Left cardiac atrium (tissue), 4 donors: ENCODE results near the gene ZC3H4. TPM values are rescaled to one million over a fixed set of nuclear protein-coding genes. Genes with fewer than 3 reads are reported as not detected.
"Not testable (repeated sequence)": the region's sequence is repeated elsewhere in the genome, so short reads cannot be mapped to it uniquely, and the experiment has no call there.

Source experiments
- ATAC-seq, 2 donors: fragments of 200-7000 bp; cut with Tn5 transposase; one replicate each; pipeline ENCODE4 v1.9.1; 2020; ENCODE audit warnings: mild to moderate bottlenecking in 2 of 2, moderate library complexity in 2 of 2
- DNase-seq: peaks from one replicate; pipeline ENCODE4 v3.0.0-alpha.2; 2020
- intact Hi-C, 2 donors: fragments of 100-400 bp; cut with DNase I; formaldehyde crosslinking; loops; one replicate each; pipeline versions ENCODE4 v1.14.1 to v1.15.1; 2022 to 2023
- total RNA-seq, 2 donors: library from RNA; stranded (reverse); fragmentation: NEBNext Ultra II Directional; extraction: Animal tissue kit (Norgen Biotek cat#: 25700); gene quantifications; one replicate each; pipeline ENCODE4 v1.2.1, GENCODE V29; 2021
- donor health status: DM: no; HTN: yes; CAD: no.
- donor health status: DM: no; HTN: yes; CAD: no; lungs with severe emphysema.
- donor health status: DM: yes; HTN: yes; CAD: no.
- donor health status: Dilated cardiomyopathy.

ZC3H4 gene
- total RNA-seq, 2 donors from 2014 or later = 24.2 to 26.3 TPM

DNA sequence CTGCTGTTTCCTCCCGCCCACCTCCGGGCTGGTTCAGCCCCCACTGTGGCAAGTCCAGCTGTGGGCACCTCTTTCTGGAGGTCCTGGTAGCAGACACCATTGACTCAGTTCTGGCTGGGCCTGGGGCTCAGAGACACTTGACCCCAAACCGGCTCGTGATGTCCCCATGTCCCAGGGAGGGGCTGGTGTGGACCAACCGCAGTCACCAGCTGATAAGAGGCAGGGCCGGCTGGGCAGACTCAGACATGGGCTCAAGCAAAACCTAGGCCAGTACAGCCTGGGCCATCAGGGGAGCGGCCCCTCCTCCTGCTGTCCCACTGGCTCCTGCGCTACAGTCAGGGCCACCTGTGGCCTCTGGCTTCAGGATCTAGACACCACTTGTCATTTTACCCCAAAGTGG, 45.3 kb downstream of the ZC3H4 start:
- ATAC-seq = no peak
- intact Hi-C loops = no loop called here
- no peak for DNase-seq

DNA sequence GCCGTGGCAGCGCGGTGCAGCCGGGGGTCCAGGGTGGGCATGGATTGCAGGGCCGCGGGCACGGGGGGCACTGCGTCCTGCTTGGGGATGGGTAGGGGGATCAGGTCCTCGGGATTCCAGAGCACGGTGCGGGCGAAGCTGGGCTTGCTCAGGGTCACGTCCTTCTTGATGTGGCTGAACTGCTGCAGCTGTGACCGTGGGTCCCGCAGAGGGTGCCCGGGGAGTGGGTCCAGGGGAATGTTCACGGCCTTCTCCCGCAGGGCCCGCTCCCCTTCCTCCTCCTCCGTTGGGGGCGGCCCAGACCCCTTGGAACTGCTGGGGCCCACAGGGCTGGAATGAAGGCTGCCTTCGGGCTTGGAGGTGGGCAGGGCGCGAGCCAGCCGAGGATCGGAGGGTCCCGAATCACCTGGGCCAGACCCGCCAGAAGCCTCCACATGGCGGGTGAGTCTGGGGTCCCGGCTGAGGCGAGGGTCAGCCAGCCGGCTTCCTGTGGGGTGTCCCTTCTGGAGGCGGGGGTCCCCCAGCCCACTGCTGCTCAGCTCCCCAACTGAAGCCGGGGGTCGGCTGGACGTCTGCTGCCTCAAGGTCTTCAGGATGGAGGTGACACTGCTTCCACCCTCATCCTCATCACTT, 46.2 kb downstream of the ZC3H4 start:
- no peak for ATAC-seq
- no peak for DNase-seq
- intact Hi-C loops = no loop called here

DNA sequence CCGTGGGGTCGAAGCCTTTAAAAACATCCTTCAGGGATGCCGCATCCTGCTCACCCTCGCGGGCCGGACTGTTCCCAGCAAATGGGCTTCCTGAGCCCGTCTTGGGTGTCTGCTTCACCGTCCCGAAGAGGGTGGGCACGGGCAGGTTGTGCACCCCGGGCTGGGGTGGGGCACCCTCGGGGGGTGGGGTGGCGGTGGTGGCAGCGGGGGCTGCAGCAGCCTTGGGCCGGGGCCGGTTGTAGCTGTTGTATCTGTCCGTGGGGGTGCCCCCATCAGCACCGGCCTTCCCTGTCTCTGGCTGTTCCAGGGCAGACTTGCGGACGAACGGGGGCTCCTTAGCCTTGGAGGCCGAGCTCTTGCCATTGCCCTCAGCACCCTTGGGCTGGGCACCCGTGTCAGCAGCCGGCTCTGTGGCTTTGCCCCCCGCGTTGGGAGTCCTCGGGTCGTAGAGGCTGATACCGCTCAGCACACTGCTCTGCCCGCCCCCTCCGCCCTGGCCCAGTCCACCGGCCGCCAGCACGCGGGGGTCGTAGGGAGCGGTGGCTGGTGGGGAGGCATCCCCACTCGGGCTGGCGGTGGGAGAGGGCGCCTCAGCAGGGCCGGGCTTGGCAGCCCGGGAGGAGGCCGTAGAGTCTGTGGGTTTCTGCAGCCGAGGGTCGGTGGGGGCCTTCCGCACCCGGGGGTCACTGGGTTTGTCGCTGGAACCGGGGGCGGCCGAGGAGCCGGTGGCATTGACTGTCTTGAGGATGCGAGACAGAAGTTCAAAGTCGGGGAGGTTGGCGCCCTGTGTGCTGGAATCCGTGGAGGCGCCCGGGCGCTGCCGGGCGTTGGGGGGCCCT, 47.0 kb downstream of the ZC3H4 start:
- DNase-seq (no peak), ATAC-seq (no peak)
- intact Hi-C loops = no loop called here

DNA sequence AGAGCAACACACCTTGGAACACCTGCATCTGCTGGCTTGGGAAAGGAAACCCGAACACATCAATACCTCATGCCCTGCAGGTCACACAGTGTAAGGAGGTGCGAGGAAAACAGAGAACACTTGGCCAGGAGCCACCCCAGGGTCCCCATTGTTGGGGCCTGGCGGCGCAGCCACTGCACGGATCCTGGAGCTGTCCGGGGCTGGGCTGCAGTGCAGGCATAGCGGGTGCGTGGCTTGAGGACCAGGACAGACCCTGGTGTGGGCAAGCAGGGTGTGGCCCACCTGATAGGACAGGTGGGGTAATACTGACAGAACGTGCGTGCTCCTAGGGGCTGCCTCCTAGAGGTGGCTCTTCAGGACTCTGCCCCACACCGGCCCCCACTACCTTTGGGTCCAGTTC, 48.3 kb downstream of the ZC3H4 start:
- intact Hi-C loops = no loop called here
- ATAC-seq (no peak), DNase-seq (no peak)

DNA sequence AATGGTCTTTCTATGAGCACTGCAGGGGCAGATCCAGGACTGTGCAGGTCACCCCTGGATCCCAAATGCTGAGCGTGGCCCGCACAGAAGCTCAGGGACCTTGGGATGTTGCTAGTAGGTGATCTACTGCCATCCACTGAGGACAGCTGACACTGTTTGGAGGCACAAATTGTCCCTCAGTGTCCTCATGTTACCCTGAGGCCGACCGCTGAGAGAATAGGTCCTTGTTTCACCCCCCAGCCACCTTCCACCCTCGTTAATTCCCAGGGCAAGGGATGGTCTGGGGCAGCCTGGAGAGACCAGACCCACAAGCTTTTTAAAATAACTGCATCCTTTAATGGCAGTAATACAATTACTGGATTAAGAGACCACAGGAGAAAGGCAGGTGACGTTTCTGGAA, 49.7 kb downstream of the ZC3H4 start:
- DNase-seq = no peak

DNA sequence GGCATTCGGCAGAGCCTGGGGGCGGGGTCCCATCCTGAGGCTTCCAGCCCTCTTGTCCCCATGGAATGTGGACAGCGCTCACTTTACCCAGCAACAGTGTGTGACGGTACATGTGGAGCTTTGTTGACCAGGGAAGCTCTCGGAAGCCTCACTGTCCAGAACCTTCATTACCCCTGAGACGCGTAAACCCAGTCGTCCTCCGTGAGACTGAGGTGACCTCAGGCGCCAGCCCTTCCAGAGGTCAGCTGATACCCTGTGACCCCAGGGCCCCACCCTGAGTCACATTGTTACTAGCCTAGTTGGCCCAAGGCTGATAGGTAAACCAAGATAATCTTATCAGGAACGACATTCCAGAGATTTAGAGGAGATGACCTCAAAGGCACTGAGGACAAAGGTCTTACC, 55.0 kb downstream of the ZC3H4 start:
- no peak for ATAC-seq
- DNase-seq = no peak

More for the DNA sequence above, 49.7 kb downstream of the ZC3H4 start:
- ATAC-seq = no peak
- intact Hi-C loops = no loop called here

DNA sequence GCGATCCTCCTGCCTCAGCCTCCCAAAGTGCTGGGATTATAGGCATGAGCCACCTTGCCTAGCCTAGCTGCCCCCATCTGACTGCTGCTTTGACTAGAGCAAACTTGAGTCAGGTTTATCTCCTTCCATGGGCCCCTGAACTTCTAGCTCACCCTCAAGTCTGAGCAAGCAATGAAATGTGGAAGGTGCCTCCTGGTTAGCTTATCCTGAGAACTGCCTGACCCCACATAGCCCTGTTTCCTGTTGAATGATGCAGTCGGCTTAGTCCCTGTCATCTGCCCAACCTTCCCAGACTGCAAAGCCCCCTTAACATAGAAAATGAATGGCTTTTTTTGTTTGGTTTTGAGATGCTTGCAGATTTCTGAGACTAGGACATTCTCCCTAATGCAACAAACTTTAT, 56.2 kb downstream of the ZC3H4 start:
- ATAC-seq (no peak), DNase-seq (no peak)
- intact Hi-C loops = no loop called here

More for the DNA sequence above, 55.0 kb downstream of the ZC3H4 start:
- intact Hi-C loops = no loop called here

DNA sequence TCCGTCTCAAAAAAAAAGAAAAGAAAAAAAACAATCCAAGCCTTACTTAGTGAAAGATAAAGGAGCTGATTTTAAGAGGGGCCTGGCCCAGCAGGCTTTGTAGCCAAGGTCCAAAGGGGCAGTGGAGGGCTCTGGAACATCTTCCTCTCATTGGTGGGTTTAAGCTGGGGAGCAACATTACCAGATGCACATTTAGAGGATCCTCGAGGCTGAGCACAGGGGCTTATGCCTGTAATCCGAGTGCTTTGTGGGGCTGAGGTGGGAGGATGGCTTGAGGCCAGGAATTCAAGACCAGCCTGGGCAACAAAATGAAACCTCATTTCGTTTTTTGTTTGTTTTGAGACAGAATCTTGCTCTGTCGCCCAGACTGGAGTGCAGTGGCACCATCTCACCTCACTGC, 57.2 kb downstream of the ZC3H4 start:
- no peak for DNase-seq
- ATAC-seq = no peak
- intact Hi-C loops = no loop called here

DNA sequence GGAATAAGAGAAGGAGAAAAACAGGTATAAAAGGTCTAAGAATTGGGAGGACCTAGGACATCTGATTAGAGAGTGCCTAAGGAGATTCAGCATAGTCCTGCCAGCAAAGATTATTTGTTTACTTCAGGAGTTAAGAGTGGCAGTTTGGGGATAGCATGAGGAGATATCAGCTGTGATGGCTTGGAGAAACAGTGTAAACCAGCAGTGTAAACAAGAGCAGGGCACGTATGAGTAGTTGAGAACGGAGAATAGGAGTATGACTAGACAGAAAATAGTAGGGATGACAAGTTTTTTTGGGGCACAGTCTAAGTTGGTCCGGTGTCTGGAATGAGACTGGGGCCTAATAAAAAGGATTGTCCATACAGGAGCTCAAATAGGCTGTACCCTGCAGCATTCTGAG, 63.0 kb downstream of the ZC3H4 start:
- DNase-seq, intact Hi-C loops, ATAC-seq: not testable (repeated sequence)

DNA sequence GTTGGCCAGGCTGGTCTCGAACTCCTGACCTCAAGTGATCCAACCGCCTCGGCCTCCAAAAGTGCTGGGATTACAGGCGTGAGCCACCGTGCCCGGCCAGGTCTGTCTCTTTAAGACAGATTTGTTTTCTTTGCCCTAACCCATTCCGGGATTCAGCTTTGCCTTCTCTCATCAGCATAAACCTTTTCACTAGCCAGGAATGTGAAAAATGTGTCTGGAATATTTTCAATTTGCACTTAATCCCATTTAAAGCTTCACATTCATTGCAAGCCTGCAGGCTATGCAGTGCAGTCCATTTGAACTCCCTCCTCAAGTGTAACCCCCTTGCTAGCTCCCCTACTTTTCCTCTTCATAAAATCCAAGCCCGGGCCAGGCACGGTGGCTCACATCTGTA, 64.3 kb downstream of the ZC3H4 start:
- intact Hi-C loops = no loop called here
- no peak for DNase-seq
- ATAC-seq = no peak

DNA sequence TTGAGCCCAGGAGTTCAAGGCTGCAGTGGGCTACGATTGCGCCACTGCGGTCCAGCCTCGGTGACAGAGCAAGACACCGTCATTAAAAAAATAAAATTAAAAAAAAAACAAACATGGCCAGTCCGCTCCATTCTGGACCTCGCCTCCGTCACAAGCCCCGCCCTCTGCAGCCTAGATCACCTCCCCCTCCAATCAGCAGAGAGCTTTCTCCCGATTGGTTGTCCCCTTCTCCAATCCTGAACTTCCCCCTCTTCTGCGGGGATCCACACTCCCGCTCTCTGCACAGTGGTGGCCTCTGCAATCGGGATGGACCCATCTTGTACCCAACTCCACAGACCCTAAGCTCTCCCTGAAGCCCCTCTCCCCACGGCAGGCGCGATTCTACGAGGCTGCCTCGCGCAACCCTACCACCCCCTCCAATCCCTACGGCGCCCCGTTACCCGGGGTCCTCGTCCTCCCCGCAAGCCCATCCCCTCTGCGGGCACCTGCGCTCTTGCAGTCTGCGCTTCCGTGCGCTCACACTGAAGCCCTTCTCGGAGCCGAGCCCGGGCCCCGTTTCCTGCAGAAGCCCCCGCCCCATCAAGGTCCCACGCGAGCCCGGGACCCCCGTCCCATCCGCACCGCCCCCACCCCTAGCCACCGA, 65.7 kb downstream of the ZC3H4 start:
- DNase-seq (peak; percentile 87), ATAC-seq (peak; percentile 90 to 92)
- intact Hi-C loops = no loop called here

DNA sequence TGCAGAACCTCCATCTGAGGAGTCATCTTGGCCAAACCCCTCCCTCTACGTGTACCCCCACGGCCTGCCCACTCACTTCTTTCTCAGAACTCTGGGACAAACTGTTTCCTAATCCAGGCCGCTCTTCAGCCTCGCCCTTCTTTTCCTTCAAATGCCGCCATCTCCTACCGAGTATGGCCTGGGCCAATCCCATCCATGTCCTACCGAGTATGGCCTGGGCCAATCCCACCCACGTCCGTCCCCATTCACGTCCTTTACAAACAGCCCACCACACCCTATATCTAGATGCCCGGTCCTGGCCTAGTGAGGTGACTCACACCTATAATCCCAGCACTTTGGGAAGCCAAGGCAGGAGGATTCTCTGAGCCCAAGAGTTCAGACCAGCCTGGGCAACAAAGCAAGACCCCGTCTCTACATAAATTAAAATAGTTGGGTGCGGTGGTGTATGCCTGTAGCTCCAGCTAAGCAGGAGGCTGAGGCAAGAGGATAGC, 66.3 kb downstream of the ZC3H4 start:
- intact Hi-C loops = no loop called here
- ATAC-seq (no peak), DNase-seq (no peak)

DNA sequence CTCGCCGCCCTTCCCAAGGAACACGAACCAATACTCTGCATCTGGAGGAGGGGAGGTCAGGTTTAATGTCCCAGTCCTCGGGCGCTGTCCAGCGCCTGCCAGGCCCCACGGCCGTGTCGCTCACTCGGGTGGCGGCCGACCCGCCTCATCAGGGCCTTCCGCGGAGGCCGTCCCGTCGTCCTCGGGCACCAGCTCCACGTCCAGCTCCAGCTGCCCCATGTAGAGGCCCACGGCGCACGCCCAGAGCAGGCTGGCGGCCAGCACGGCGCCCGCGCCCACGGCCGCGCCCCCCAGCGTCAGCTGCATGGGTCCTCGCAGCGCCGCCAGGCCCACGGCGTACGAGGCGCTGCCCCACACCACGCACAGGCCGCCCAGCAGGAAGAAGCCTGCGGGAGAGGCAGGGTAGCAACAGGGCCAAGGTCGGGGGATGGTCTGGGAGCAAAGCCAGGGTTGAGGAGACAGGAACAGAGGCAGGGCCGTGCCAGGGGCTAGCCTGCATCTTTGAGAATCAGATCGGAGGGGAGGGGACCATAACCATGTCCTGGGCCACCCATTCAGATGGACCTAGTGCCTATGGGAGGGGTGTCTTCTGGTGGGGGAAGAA, 67.6 kb downstream of the ZC3H4 start:
- no peak for ATAC-seq
- DNase-seq = no peak
- intact Hi-C loops = no loop called here

DNA sequence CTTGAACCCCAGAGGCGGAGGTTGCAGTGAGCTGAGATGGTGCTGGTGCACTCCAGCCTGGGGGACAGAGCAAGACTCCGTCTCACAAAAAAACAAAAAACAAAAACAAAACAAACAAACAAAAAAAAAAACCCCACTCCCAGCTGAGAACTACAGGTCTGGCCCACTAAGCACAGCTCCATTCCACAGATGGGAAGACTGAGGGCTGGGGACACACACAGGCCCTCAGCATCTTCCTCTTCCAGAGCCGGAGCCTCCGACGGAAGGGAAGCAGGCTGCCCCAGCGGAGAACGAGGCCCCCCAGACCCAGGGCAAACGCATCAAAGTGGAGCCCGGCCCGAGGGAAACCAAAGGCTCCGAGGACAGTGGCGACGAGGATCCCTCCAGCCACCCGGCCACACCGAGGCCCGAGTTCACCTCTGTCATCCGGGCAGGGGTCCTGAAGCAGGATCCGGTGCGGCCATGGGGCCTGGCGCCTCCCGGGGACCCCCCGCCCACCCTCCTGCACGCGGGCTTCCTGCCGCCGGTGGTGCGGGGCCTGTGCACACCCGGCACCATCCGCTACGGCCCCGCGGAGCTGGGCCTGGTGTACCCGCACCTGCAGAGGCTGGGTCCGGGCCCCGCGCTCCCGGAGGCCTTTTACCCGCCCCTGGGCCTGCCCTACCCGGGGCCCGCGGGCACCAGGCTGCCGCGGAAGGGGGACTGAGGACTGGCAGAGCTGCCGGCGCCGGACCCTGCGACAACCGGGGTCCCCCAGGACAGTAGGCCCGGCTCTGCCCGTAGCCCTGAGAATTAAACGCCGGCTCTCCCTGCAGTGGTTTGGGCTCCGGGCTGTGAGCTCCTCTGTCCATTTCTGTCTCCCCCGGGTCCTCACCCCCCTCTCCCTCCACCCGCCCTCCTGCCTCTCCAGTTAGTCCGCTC, 68.4 kb downstream of the ZC3H4 start:
- ATAC-seq = no peak
- intact Hi-C loops = no loop called here
- DNase-seq = no peak

DNA sequence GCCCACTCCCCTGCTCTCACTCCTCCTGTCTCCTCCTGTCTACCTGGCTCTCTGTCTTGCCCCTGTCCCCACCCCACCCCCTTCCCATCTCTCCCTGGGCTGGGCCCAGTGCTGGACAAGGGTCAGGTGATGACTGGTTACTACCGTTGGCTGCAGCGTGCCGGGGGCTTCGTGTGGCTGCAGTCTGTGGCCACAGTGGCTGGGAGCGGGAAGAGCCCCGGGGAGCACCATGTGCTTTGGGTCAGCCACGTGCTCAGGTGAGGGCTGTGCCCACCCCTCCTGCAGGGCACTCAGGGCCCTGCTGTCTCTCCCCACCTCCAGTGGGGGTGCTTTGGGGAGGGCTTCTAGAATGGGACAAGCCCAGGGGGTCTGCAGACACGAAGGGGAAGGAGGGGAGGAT, 72.7 kb downstream of the ZC3H4 start:
- intact Hi-C loops = no loop called here
- ATAC-seq (no peak), DNase-seq (no peak)

DNA sequence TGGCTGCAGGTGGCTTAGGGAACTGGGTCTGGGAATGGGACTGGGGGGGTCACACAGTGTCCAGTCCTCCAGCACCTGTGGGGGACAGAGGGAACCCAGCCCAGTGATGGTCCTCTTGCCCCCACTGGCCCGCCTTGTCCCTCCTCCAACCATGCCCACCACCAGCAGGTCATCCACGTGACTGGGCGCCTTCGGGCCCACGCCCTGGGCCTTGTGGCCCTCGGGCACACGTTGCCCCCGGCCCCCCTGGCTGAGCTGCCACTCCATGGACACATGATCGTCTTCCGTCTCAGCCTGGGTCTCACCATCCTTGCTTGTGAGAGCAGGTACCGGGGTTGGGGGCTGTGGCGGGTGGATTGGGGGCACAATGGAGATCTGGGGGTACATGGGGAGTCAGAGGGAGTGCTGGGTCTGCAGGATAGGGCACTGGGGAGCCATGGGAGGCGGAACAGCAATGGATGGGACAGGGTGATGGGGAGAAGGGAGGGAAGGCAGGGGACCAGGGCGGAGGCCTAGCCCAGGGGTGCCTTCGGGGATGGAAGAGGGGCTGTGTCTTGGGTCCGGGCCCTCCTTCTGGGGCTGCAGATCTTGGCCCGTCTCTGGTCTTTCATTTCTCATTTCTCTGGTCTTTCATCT, 74.2 kb downstream of the ZC3H4 start:
- intact Hi-C loops = loop anchor here (10.0 kb wide), 1 partner anchor 85 kb away; no protein-coding TSS in a partner anchor
- DNase-seq (no peak), ATAC-seq (no peak)

DNA sequence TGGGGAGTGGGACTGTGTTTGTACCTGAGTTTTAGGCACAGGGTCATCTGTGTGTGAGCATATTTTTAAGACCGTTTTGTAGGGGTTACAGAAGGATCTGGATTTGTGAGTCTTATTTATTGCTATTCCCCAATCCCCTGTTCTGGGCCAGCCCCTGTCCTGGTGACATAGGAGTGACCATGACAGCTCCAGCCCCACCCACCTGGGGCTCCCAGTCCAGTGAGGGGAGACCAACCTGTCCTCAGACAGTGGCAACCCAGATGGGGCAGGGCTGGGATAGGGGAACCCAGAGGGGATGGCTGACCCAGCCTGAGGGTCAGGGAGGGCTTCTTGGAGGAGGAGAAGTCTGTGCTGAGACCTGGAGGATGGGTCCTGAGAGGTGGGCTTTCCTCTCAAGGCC, 75.8 kb downstream of the ZC3H4 start:
- no peak for DNase-seq
- intact Hi-C loops = loop anchor here (10.0 kb wide), 1 partner anchor 87 kb away; no protein-coding TSS in a partner anchor
- no peak for ATAC-seq

DNA sequence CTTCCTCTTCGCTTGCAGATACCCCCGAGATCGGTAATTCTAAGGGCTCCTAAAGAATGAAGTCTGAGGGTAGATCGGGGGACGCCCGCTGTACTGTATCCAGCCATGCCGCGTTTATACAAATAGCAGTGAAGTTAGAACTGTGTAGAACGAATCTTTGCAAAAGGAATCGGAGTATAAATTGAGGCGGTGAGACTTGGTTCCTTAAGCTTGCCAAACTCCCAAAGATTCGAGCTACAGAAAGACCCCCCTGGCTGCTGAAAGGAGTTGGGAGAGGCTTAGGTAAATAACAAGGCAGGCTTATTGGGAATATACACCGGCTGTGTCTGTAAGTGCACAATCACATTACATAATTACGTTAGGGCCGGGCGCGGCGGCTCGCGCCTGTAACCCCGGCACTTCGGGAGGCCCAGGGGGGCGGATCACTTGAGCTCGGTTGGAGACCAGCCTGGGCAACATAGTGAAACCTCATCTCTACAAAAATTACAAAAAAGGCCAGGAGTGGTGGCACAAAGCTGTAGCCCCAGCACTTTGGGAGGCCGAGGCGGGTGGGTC, 77.4 kb downstream of the ZC3H4 start:
- intact Hi-C loops = loop anchor here (10.0 kb wide), 1 partner anchor 89 kb away; no protein-coding TSS in a partner anchor
- DNase-seq = no peak
- peak; percentile 52 to 57 for ATAC-seq
